H1 (cell line): Measurements from ENCODE around the gene PTGES2. TPM values are rescaled to one million over a fixed set of nuclear protein-coding genes. Genes with fewer than 3 reads are reported as not detected.

Experiments used
- CTCF ChIA-PET: fragments of 300-600 bp; sonication (Branson Sonifier 250); formaldehyde crosslinking; loops from one replicate; lab custom pipeline; 2021; ENCODE audit not compliant: partially characterized antibody; lab: Charles Lee
- POLR2A ChIA-PET: fragments of 300-600 bp; sonication (Branson Sonifier 250); formaldehyde crosslinking; loops from one replicate; lab custom pipeline; 2021; ENCODE audit warnings: inconsistent platforms; ENCODE audit not compliant: partially characterized antibody; lab: Charles Lee
- DNase-seq, 2 experiments: peaks; one replicate each; pipeline versions ENCODE4 v3.0.0 to v3.0.0-alpha.2; 2010 to 2022; ENCODE audit warnings: low spot score in 2 of 2, low read depth in 1 of 2, mixed read lengths in 1 of 2
- FAIRE-seq: peaks from 2 replicates; lab custom pipeline; 2011; peaks lifted over from hg19 to GRCh38; lab: Jason Lieb, UNC
- H2AFZ ChIP-seq: 2 replicates; pipeline ENCODE4 v1.8.1; 2012; ENCODE audit warnings: low read length, inconsistent platforms
- H2AK5ac ChIP-seq: 2 replicates; pipeline ENCODE4 v1.6.1; 2013; ENCODE audit warnings: low read depth, low read length
- H2BK120ac ChIP-seq: replicated peaks from 2 replicates; pipeline ENCODE3; 2013; ENCODE audit warnings: low read depth, low read length, inconsistent platforms
- H2BK12ac ChIP-seq: 2 replicates; pipeline ENCODE4 v1.6.1; 2013; ENCODE audit warnings: low read depth, low read length
- H2BK15ac ChIP-seq: 2 replicates; pipeline ENCODE4 v1.6.1; 2013; ENCODE audit warnings: low read length
- H2BK20ac ChIP-seq: 2 replicates; pipeline ENCODE4 v1.6.1; 2013; ENCODE audit warnings: low read length
- H2BK5ac ChIP-seq: 2 replicates; pipeline ENCODE4 v1.6.1; 2013; ENCODE audit warnings: low read depth, low read length
- H3K14ac ChIP-seq: 2 replicates; pipeline ENCODE4 v1.6.1; 2013; ENCODE audit warnings: inconsistent platforms; ENCODE audit not compliant: insufficient read length
- H3K18ac ChIP-seq: 2 replicates; pipeline ENCODE4 v1.6.1; 2013; ENCODE audit warnings: low read length; ENCODE audit errors: extremely low read depth
- H3K23ac ChIP-seq: 2 replicates; pipeline ENCODE4 v1.6.1; 2013; ENCODE audit warnings: inconsistent platforms; ENCODE audit not compliant: insufficient read length
- H3K23me2 ChIP-seq: 2 replicates; pipeline ENCODE4 v1.6.1; 2013; ENCODE audit warnings: low read depth, low read length
- H3K27ac ChIP-seq: 2 replicates; pipeline ENCODE4 v1.6.1; 2011; ENCODE audit warnings: low read depth, low read length, inconsistent platforms
- H3K27me3 ChIP-seq, 4 experiments: replicated peaks in 1 of 4; 1 replicate in 1 of 4; 2 replicates in 3 of 4; pipeline versions ENCODE4 v1.6.1 to v1.8.1; 2011 to 2013; ENCODE audit warnings: low read length in 3 of 4, mild to moderate bottlenecking in 3 of 4, inconsistent platforms in 2 of 4, mixed read lengths in 2 of 4, moderate library complexity in 1 of 4; ENCODE audit not compliant: control insufficient read depth in 3 of 4, insufficient read depth in 3 of 4; ENCODE audit errors: extremely low read depth in 1 of 4
- H3K36me3 ChIP-seq, 4 experiments: 2 replicates each; pipeline versions ENCODE4 v1.6.1 to v1.8.1; 2011 to 2013; ENCODE audit warnings: mild to moderate bottlenecking in 4 of 4, low read length in 3 of 4, moderate library complexity in 2 of 4, control low read depth in 1 of 4, inconsistent platforms in 1 of 4; ENCODE audit not compliant: insufficient read depth in 4 of 4, control insufficient read depth in 2 of 4
- H3K4ac ChIP-seq: replicated peaks from 2 replicates; pipeline ENCODE3; 2013; ENCODE audit warnings: low read length, low read depth, mixed read lengths, inconsistent platforms; ENCODE audit not compliant: insufficient read length
- H3K4me1 ChIP-seq, 4 experiments: replicated peaks in 1 of 4; 1 replicate in 1 of 4; 2 replicates in 3 of 4; pipeline versions ENCODE4 v1.6.1 to v1.8.1; 2011 to 2013; ENCODE audit warnings: low read length in 3 of 4, inconsistent platforms in 2 of 4, mixed read lengths in 1 of 4; ENCODE audit not compliant: insufficient read depth in 4 of 4, control insufficient read depth in 3 of 4
- H3K4me2 ChIP-seq, 2 experiments: 2 replicates each; pipeline versions ENCODE4 v1.6.1 to v1.8.1; 2011 to 2013; ENCODE audit warnings: low read depth in 2 of 2, low read length in 2 of 2, control low read depth in 1 of 2, inconsistent platforms in 1 of 2, mild to moderate bottlenecking in 1 of 2; ENCODE audit not compliant: insufficient read depth in 1 of 2
- H3K4me3 ChIP-seq, 4 experiments: fragments of 200-600, 300-600 bp in 1 of 4; sonication (generic), shearing (Covaris generic), sonication (Bioruptor Twin) in 1 of 4; 2 replicates each; pipeline versions ENCODE4 v1.5.1 to v1.8.1; 2011 to 2016; ENCODE audit warnings: low read length in 4 of 4, low read depth in 3 of 4, control low read depth in 2 of 4, inconsistent platforms in 2 of 4, mild to moderate bottlenecking in 2 of 4, mixed read lengths in 1 of 4, moderate library complexity in 1 of 4; ENCODE audit not compliant: insufficient read depth in 2 of 4; ENCODE audit errors: extremely low read depth in 1 of 4
- H3K56ac ChIP-seq: replicated peaks from 2 replicates; pipeline ENCODE3; 2013; ENCODE audit warnings: low read depth, mild to moderate bottlenecking, mixed read lengths, low read length, inconsistent platforms; ENCODE audit not compliant: insufficient read length
- H3K79me1 ChIP-seq: 2 replicates; pipeline ENCODE4 v1.6.1; 2013; ENCODE audit warnings: low read depth, low read length, control low read depth
- H3K79me2 ChIP-seq, 2 experiments: 2 replicates each; pipeline versions ENCODE4 v1.6.1 to v1.8.1; 2012 to 2013; ENCODE audit warnings: low read length in 2 of 2, mild to moderate bottlenecking in 2 of 2, inconsistent platforms in 1 of 2; ENCODE audit not compliant: insufficient read depth in 2 of 2, control insufficient read depth in 1 of 2
- H3K9ac ChIP-seq, 4 experiments: replicated peaks in 1 of 4; 1 replicate in 1 of 4; 2 replicates in 3 of 4; pipeline versions ENCODE4 v1.6.1 to v1.8.1; 2011 to 2013; ENCODE audit warnings: low read depth in 3 of 4, low read length in 3 of 4, control low read depth in 2 of 4, mild to moderate bottlenecking in 2 of 4, moderate library complexity in 2 of 4, inconsistent platforms in 1 of 4; ENCODE audit errors: extremely low read depth in 1 of 4
- H3K9me3 ChIP-seq, 2 experiments: 2 replicates each; pipeline versions ENCODE4 v1.6.1 to v1.8.1; 2012 to 2013; ENCODE audit warnings: mild to moderate bottlenecking in 2 of 2, moderate library complexity in 2 of 2, control low read depth in 1 of 2, inconsistent platforms in 1 of 2, low read depth in 1 of 2, low read length in 1 of 2, mixed read lengths in 1 of 2; ENCODE audit not compliant: insufficient read depth in 2 of 2
- H4K20me1 ChIP-seq, 2 experiments: replicated peaks in 1 of 2; 2 replicates each; pipeline versions ENCODE3 to v1.8.1; 2011 to 2013; ENCODE audit warnings: inconsistent platforms in 2 of 2, low read length in 2 of 2, mild to moderate bottlenecking in 1 of 2; ENCODE audit not compliant: insufficient read depth in 2 of 2, control insufficient read depth in 1 of 2
- H4K5ac ChIP-seq: 2 replicates; pipeline ENCODE4 v1.6.1; 2013; ENCODE audit warnings: low read length, low read depth, mixed read lengths, inconsistent platforms; ENCODE audit not compliant: insufficient read length
- H4K8ac ChIP-seq: 2 replicates; pipeline ENCODE4 v1.8.0; 2013; ENCODE audit warnings: mild to moderate bottlenecking, moderate library complexity, low read length, inconsistent platforms; ENCODE audit not compliant: insufficient read depth; ENCODE audit errors: extremely low read depth
- H4K91ac ChIP-seq: replicated peaks from 2 replicates; pipeline ENCODE3; 2013; ENCODE audit warnings: low read length, mixed read lengths, inconsistent platforms; ENCODE audit not compliant: insufficient read length
- CBX8 ChIP-seq: fragments of 300-800, 300-1000 bp; sonication (generic); IDR thresholded peaks from 2 replicates; pipeline ENCODE4 v1.7.1; 2016; ENCODE audit warnings: low read depth, low read length, borderline replicate concordance
- CHD1 ChIP-seq: IDR thresholded peaks from 2 replicates; pipeline ENCODE4 v1.6.1; 2012; ENCODE audit warnings: low read depth, low read length, improper control_type of control experiment
- JUN ChIP-seq: IDR thresholded peaks from 2 replicates; pipeline ENCODE4 v1.6.1; 2011; ENCODE audit warnings: low read depth, mild to moderate bottlenecking, improper control_type of control experiment, low read length
- JUND ChIP-seq: IDR thresholded peaks from 2 replicates; pipeline ENCODE4 v1.6.1; 2011; ENCODE audit warnings: mild to moderate bottlenecking, improper control_type of control experiment, low read length
- KDM1A ChIP-seq: fragments of 200-600, 300-600 bp; sonication (generic); IDR thresholded peaks from 2 replicates; pipeline ENCODE4 v1.7.1; 2016; ENCODE audit warnings: mild to moderate bottlenecking, low read length, borderline replicate concordance
- KDM4A ChIP-seq: IDR thresholded peaks from one replicate; pipeline ENCODE4 v1.7.1; 2012; ENCODE audit warnings: low read depth, mild to moderate bottlenecking, moderate library complexity, low read length, inconsistent platforms; ENCODE audit not compliant: severe bottlenecking
- KDM5A ChIP-seq: fragments of 200-600 bp; IDR thresholded peaks from 2 replicates; pipeline ENCODE4 v1.7.1; 2012; ENCODE audit warnings: mild to moderate bottlenecking, low read length, inconsistent platforms, mixed read lengths
- NRF1 ChIP-seq: IDR thresholded peaks from 2 replicates; pipeline ENCODE4 v1.6.1; 2011; ENCODE audit warnings: mild to moderate bottlenecking, low read depth, low read length, improper control_type of control experiment
- WGBS, 2 experiments: shearing (Covaris generic) in 1 of 2; methylation state at CpG; one replicate each; pipeline versions ENCODE4 v1.1.6 to v1.1.7; 2013 to 2015; ENCODE audit warnings: low lambda C conversion rate in 2 of 2, mixed read lengths in 2 of 2, inconsistent platforms in 1 of 2, low coverage in 1 of 2, missing lambda C conversion rate in 1 of 2; ENCODE audit not compliant: insufficient replicate concordance in 2 of 2, insufficient coverage in 1 of 2, insufficient read length in 1 of 2; ENCODE audit errors: extremely low coverage in 1 of 2, missing lambda C conversion rate in 1 of 2; 5-methylcytosine and 5-hydroxymethylcytosine counted together
- polyA plus RNA-seq, 7 experiments: library from polyadenylated mRNA; depleted of rRNA in 3 of 7; stranded (reverse) in 5 of 7; unstranded in 2 of 7; fragments of >200 nt in 5 of 7; fragments of 200-250 nt in 2 of 7; gene quantifications; 1 replicate in 5 of 7; 2 replicates in 1 of 7; 4 replicates in 1 of 7; pipeline versions ENCODE4 v1.2.1 to v1.2.3, GENCODE V29; 2011 to 2013; ENCODE audit warnings: missing spikeins in 2 of 7, mixed read lengths in 2 of 7
- total RNA-seq: library from RNA; stranded (reverse); fragmentation: NEBNext Ultra II Directional; extraction: Animal tissue kit (Norgen Biotek cat#: 25700); gene quantifications from 2 replicates; pipeline ENCODE4 v1.2.1, GENCODE V29; 2021

The PTGES2 gene
- total and polyA plus RNA-seq, 2 of the 8 experiments (the other 6 are each of a cell fraction or from before 2014, with no cell fraction given), result 80.7 to 81.2 TPM

DNA sequence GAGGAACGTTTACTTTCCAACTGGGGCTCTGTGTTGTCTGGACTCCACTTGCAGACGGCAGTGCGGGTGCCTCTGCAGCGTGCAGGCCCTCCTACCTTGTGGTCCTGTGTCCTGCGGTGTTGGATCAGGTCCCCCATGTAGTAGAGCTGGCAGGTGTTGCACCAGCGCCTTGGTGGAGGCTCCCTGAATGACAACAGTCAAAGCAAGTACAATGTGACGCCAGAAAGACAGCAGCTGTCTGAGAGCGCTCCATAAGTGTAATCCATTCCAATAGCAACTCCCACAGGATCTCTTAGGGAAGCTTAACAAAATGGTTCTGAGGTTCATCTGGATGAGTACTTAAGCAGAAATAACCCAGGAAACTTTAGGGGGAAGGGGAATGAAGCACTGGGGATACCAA is 42.4 kb upstream of the PTGES2 start:
- Histone ChIP-seq H4K5ac (no peak overlapping the region), H3K23ac (no peak overlapping the region), H3K4me1 (peaks cover 0 to 2% (median 0%) of the 10 kb centered on the region in 4 experiments; a peak in 1 of 7 replicates), H3K79me1 (no peaks in the 10 kb centered on the region), H2AK5ac (no peak overlapping the region), H2AFZ (no peak overlapping the region), H4K20me1 (peaks cover 2 to 3% of the 10 kb centered on the region in 2 experiments), H3K9me3 (no peaks in the 10 kb centered on the region), H3K4me2 (no peak overlapping the region), H3K4me3 (no peak overlapping the region), H2BK5ac (no peak overlapping the region), H3K36me3 (peaks cover 3 to 50% (median 18%) of the 10 kb centered on the region in 4 experiments), H3K4ac (no peak overlapping the region), H3K27me3 (no peaks in the 10 kb centered on the region), H4K8ac (no peak overlapping the region), H3K56ac (no peak overlapping the region), H4K91ac (no peak overlapping the region), H3K18ac (no peak overlapping the region), H2BK12ac (no peak overlapping the region), H3K9ac (no peak overlapping the region), H2BK20ac (no peak overlapping the region), H3K14ac (no peak overlapping the region), H3K79me2 (no peaks in the 10 kb centered on the region), H3K27ac (no peak overlapping the region), H2BK120ac (no peak overlapping the region), H3K23me2 (no peaks in the 10 kb centered on the region), H2BK15ac (no peak overlapping the region)
- ChIA-PET POLR2A (interaction anchor here (0.7 to 2.4 kb wide), 9 partner anchors 9 to 68 kb away, joined by 3 to 16 read pairs (median 3); partner anchors contain the start of gene BBLN), CTCF (interaction anchor here (1.0 to 1.9 kb wide), 4 partner anchors 9 to 45 kb away, joined by 4 to 8 read pairs (median 4); no protein-coding TSS in a partner anchor)
- 89% methylated on average over 8 of the region's 8 CpGs; no CpG with 5 or more reads in 1 of the 2 experiments for WGBS, 2 experiments
- FAIRE-seq (no peak), DNase-seq (no peak)
- TF ChIP-seq KDM4A (no peak), JUN (no peak), KDM5A (no peak), KDM1A (no peak), JUND (no peak), CHD1 (no peak), NRF1 (no peak), CBX8 (no peak)
